Measurements from ENCODE around the gene COX7A2. TPM values are rescaled to one million over a fixed set of nuclear protein-coding genes. Genes with fewer than 3 reads are reported as not detected.

Gene COX7A2
- total and polyA plus RNA-seq, 2 donors (not counting 1 experiment from before 2014, with no cell fraction given): 83.8 to 160 TPM

GRCh38 chr6:75279418-75279817, 35.8 kb upstream of the COX7A2 start:
- H3K4me3 ChIP-seq (ENCODE audit: control extremely low read depth in 1 of 5, extremely low read depth in 1 of 5, insufficient read depth in 1 of 5, low read depth in 2 of 5, low read length in 4 of 5): no peak overlapping the region
- intact Hi-C loops (cut with micrococcal nuclease): no loop called here
- peak overlapping the region; percentile 22 for H3K27ac Mint-ChIP-seq

More at GRCh38 chr6:75279418-75279817, 35.8 kb upstream of the COX7A2 start:
- peaks cover 45% of the 10 kb centered on the region for H3K4me1 Mint-ChIP-seq
- H3K4me3 Mint-ChIP-seq: no peak overlapping the region
- no peak overlapping the region for H2AFZ ChIP-seq (ENCODE audit: insufficient read depth, low read depth, low read length, poor library complexity, severe bottlenecking)
- H3K9me3 ChIP-seq (ENCODE audit: control extremely low read depth in 1 of 3, control insufficient read depth in 2 of 3, insufficient read depth in 1 of 3, low read length in 2 of 3): no peaks in the 10 kb centered on the region
- no peaks in the 10 kb centered on the region for H3K27me3 Mint-ChIP-seq
- TF ChIP-seq EZH2 (IDR thresholded peaks at IDR 0.05; ENCODE audit: borderline replicate concordance, insufficient read depth, low read depth, low read length, poor library complexity, severe bottlenecking) (no peak), CTCF (IDR thresholded peaks at IDR 0.05) (no peak)
- ChIA-PET CTCF (interaction anchor here (1.0 to 2.4 kb wide), 4 partner anchors 10 to 15 kb away, joined by 3 to 14 read pairs (median 4); no protein-coding TSS in a partner anchor), POLR2A (no interaction called here)
- H3K79me2 ChIP-seq (ENCODE audit: control insufficient read depth, insufficient read depth, low read length): peaks cover 87% of the 10 kb centered on the region
- H3K27me3 ChIP-seq (replicated peaks in 1 of 4; ENCODE audit: control extremely low read depth in 1 of 4, control insufficient read depth in 3 of 4, insufficient read depth in 4 of 4, low read length in 3 of 4): no peaks in the 10 kb centered on the region
- no CpG with 5 or more reads among the region's 2 CpGs for WGBS (ENCODE audit: insufficient coverage)
- no peak overlapping the region for H3K27ac ChIP-seq (ENCODE audit: low read length in 2 of 2)
- no peak overlapping the region for H3K4me2 ChIP-seq (replicated peaks; ENCODE audit: low read depth, low read length, poor library complexity, severe bottlenecking)
- ATAC-seq (ENCODE audit: low read depth): no peak
- H3K4me1 ChIP-seq (ENCODE audit: control insufficient read depth in 2 of 2, insufficient read depth in 2 of 2, low read length in 2 of 2): peaks cover 12 to 22% of the 10 kb centered on the region in 2 donors
- no peak for DNase-seq
- no peaks in the 10 kb centered on the region for H3K36me3 ChIP-seq (replicated peaks in 1 of 2; ENCODE audit: control extremely low read depth in 1 of 2, control insufficient read depth in 1 of 2, extremely low read depth in 1 of 2, insufficient read depth in 2 of 2, low read length in 1 of 2)
- H3K9ac ChIP-seq (ENCODE audit: low read length): no peak overlapping the region
- H3K9me3 Mint-ChIP-seq (ENCODE audit: insufficient read depth): no peaks in the 10 kb centered on the region
- H4K20me1 ChIP-seq (ENCODE audit: control insufficient read depth, insufficient read depth, low read length, poor library complexity, severe bottlenecking): peaks cover 16% of the 10 kb centered on the region

All from B cell (primary cell).